ENCODE results near the gene LAMA2.

- TF ChIP-seq SIN3A (IDR thresholded peaks at IDR 0.05; ENCODE audit: borderline replicate concordance, insufficient read depth, low read length) (no peak), TAF1 (IDR thresholded peaks at IDR 0.05; ENCODE audit: borderline replicate concordance, insufficient read depth, low read length) (no peak), REST (IDR thresholded peaks at IDR 0.05; ENCODE audit: insufficient read depth in 1 of 2, low read depth in 2 of 2, low read length in 2 of 2) (no peak), POLR2AphosphoS5 (IDR thresholded peaks at IDR 0.05; ENCODE audit: low read depth, low read length) (no peak), FOXP2 (optimal IDR thresholded peaks at IDR 0.05; ENCODE audit: borderline replicate concordance, extremely low read depth, extremely low read length, insufficient read depth) (no peak)
Measured at GRCh38 chr6:129281168-129281796, 398.3 kb downstream of the LAMA2 start.

Measured in PFSK-1 (cell line).